Measurements from ENCODE around the gene NEMP1.
A peak's percentile ranks its signal among the peaks of the same experiment; 100 is the strongest.

Gene NEMP1, protein sequence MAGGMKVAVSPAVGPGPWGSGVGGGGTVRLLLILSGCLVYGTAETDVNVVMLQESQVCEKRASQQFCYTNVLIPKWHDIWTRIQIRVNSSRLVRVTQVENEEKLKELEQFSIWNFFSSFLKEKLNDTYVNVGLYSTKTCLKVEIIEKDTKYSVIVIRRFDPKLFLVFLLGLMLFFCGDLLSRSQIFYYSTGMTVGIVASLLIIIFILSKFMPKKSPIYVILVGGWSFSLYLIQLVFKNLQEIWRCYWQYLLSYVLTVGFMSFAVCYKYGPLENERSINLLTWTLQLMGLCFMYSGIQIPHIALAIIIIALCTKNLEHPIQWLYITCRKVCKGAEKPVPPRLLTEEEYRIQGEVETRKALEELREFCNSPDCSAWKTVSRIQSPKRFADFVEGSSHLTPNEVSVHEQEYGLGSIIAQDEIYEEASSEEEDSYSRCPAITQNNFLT
- long read RNA-seq, full-length matches to known transcripts, result 8 of 84 reads
- long read RNA-seq, partial matches to known transcripts, result 40 of 84 reads
- long read RNA-seq, other reads (novel, unspliced or antisense), result 36 of 84 reads

DNA sequence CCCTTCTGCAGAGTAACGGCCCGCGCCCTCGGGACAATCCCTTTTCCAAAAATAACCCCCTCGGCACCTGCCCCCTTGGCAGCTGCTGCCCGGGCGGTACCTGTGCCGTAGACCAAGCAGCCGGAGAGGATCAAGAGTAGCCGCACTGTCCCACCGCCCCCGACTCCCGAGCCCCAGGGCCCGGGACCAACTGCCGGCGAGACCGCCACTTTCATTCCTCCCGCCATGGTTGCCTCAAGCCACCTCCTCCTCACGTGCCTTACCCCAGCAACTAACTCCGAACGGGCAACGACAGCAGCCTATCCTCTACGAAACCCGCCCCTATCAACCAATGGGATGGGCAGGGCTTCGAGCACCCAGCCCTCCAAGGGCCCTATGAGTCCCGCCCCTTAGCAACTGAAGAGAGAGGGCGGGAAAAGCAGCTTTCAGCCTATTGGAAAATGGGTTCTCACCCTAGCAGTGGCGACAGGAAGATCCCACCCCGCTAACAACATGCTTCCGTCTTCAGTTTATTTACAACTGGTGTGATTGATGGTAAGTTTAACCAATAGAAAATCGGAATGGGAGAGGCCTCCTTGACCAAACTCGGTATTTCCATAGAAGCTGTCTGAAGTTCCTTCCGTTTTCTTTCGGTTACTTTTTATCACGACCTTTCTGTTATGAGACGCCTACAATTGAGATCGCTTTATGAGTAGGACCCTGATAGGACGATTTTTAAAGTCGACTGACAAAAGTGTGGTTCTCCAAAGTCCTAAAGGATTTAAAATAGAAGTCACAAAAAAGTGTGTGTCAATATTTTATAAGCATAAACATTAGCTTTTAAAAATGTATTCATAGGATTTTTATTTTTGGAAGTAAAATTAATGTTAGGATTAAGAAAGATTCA lies at the start of gene NEMP1:
TSS of gene NEMP1 (minus strand) at position 273 of the 886 bp plus-strand sequence. CDS start at position 227, 46 bp downstream.
- TF ChIP-seq POLR2AphosphoS5 (IDR thresholded peaks at IDR 0.05; ENCODE audit: low read depth) (peak; percentile 77), GABPA (IDR thresholded peaks at IDR 0.05; ENCODE audit: low read depth) (peak; percentile 87)
- TF ChIP-seq, protein P1, sequence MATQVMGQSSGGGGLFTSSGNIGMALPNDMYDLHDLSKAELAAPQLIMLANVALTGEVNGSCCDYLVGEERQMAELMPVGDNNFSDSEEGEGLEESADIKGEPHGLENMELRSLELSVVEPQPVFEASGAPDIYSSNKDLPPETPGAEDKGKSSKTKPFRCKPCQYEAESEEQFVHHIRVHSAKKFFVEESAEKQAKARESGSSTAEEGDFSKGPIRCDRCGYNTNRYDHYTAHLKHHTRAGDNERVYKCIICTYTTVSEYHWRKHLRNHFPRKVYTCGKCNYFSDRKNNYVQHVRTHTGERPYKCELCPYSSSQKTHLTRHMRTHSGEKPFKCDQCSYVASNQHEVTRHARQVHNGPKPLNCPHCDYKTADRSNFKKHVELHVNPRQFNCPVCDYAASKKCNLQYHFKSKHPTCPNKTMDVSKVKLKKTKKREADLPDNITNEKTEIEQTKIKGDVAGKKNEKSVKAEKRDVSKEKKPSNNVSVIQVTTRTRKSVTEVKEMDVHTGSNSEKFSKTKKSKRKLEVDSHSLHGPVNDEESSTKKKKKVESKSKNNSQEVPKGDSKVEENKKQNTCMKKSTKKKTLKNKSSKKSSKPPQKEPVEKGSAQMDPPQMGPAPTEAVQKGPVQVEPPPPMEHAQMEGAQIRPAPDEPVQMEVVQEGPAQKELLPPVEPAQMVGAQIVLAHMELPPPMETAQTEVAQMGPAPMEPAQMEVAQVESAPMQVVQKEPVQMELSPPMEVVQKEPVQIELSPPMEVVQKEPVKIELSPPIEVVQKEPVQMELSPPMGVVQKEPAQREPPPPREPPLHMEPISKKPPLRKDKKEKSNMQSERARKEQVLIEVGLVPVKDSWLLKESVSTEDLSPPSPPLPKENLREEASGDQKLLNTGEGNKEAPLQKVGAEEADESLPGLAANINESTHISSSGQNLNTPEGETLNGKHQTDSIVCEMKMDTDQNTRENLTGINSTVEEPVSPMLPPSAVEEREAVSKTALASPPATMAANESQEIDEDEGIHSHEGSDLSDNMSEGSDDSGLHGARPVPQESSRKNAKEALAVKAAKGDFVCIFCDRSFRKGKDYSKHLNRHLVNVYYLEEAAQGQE (IDR thresholded peaks at IDR 0.05; ENCODE audit: insufficient replicate concordance, low read depth), result peak; percentile 43
- TF ChIP-seq, protein P2, sequence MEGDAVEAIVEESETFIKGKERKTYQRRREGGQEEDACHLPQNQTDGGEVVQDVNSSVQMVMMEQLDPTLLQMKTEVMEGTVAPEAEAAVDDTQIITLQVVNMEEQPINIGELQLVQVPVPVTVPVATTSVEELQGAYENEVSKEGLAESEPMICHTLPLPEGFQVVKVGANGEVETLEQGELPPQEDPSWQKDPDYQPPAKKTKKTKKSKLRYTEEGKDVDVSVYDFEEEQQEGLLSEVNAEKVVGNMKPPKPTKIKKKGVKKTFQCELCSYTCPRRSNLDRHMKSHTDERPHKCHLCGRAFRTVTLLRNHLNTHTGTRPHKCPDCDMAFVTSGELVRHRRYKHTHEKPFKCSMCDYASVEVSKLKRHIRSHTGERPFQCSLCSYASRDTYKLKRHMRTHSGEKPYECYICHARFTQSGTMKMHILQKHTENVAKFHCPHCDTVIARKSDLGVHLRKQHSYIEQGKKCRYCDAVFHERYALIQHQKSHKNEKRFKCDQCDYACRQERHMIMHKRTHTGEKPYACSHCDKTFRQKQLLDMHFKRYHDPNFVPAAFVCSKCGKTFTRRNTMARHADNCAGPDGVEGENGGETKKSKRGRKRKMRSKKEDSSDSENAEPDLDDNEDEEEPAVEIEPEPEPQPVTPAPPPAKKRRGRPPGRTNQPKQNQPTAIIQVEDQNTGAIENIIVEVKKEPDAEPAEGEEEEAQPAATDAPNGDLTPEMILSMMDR (IDR thresholded peaks at IDR 0.05; ENCODE audit: insufficient read depth, low read length), result no peak
- Histone ChIP-seq H3K27me3 (ENCODE audit: insufficient read depth, poor library complexity, severe bottlenecking) (no peaks in the 10 kb centered on the region), H3K4me3 (replicated peaks; ENCODE audit: insufficient read depth, low read length) (peak within 1 kb of the TSS; percentile 71), H3K27ac (replicated peaks) (peak within 1 kb of the TSS; percentile 95)
- DNase-seq (ENCODE audit: low read depth in 1 of 2, low spot score in 1 of 2), result peak; percentile 100

DNA sequence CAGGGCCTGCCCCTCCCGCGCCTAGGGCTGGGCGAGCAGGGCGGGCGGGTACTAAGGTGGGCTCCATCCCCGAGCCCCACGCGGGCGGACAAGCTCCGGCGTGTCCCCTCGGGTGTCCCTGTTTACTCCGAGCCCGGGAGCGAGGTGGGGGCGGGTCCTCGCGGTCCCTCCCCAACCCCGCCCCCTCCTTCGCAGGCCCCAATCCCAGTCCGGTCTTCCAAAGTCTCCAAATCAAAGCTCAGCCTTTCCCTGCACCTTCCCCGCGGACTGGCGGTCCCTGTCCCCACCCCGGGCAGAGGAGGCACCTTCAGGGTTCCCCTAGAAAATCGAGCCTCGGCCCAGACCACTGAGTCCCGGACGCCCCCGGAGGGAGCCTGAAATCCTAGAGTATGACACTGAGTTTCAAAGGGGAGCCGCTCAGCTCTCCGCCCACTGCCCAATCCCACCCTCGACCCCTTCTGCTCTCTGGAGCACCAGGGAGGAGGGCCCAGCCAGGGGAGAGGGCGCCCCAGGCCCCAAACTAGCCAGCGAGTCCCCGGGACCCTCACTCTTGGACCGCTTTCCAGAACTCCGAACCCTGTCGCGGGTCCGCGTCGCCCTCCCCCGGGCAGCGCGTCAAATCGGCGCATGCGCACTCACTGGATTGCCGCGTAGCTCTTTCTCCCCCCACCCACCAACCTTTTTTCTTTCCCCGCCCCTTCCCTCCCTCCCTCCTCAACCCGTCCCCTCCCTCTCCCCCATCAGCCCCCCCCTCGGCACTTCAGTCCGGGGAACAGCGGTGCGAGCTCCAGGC lies 49.3 kb upstream of the NEMP1 start, which contains the start of gene LRP1:
TSS of gene LRP1 (plus strand) at position 758 of the 793 bp plus-strand sequence. CDS start 482 bp downstream, outside the sequence.
- Histone ChIP-seq H3K27ac (replicated peaks) (no peak within 1 kb of the TSS), H3K27me3 (ENCODE audit: insufficient read depth, poor library complexity, severe bottlenecking) (peaks cover 33% of the 10 kb centered on the region), H3K4me3 (replicated peaks; ENCODE audit: insufficient read depth, low read length) (peak within 1 kb of the TSS; percentile 46)
- TF ChIP-seq, protein P1 (IDR thresholded peaks at IDR 0.05; ENCODE audit: insufficient replicate concordance, low read depth), result no peak
- TF ChIP-seq GABPA (IDR thresholded peaks at IDR 0.05; ENCODE audit: low read depth) (no peak), POLR2AphosphoS5 (IDR thresholded peaks at IDR 0.05; ENCODE audit: low read depth) (no peak), SPI1 (IDR thresholded peaks at IDR 0.05; ENCODE audit: borderline replicate concordance, low read depth) (no peak)
- TF ChIP-seq, protein P2 (IDR thresholded peaks at IDR 0.05; ENCODE audit: insufficient read depth, low read length), result no peak
- no peak for DNase-seq (ENCODE audit: low read depth in 1 of 2, low spot score in 1 of 2)

DNA sequence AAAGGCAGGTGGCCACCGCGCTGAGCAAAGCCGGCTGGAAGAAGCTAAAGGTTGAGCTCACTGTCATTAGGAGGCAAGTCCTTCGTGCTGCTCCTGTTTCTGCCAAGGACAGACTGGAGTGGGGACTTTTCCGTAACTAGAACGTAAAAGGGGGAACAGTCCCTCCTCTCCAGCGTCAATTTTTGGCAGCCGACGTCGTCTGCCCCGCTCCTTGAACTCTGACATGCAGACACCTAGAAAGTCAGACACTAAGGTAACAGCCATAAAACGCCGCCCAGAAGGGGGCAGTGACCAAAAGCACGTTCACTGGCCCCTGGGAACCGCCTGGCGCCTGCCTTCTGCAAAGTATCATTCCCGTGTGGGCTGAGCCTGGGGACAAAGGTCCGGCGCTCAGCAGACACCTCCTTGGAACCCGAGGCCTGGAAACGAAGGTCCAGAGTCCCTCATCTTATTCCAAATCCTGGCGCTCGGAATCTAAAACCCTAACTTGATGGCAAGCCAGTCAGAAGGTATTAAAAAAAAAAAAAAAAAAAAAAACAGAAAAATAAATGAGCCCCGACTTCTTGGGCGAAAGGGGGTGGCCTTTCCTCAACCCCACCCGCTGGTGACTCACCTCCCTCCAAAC lies 48.6 kb upstream of the NEMP1 start:
- DNase-seq (ENCODE audit: low read depth in 1 of 2, low spot score in 1 of 2), result peak in 1 of 2 experiments; percentile 45
- no peak for TF ChIP-seq GABPA (IDR thresholded peaks at IDR 0.05; ENCODE audit: low read depth)
- TF ChIP-seq, protein P1 (IDR thresholded peaks at IDR 0.05; ENCODE audit: insufficient replicate concordance, low read depth), result no peak
- no peak for TF ChIP-seq POLR2AphosphoS5 (IDR thresholded peaks at IDR 0.05; ENCODE audit: low read depth)
- TF ChIP-seq, protein P2 (IDR thresholded peaks at IDR 0.05; ENCODE audit: insufficient read depth, low read length), result no peak
- no peak for TF ChIP-seq SPI1 (IDR thresholded peaks at IDR 0.05; ENCODE audit: borderline replicate concordance, low read depth)
- Histone ChIP-seq H3K4me3 (replicated peaks; ENCODE audit: insufficient read depth, low read length) (peak overlapping the region; percentile 46), H3K27me3 (ENCODE audit: insufficient read depth, poor library complexity, severe bottlenecking) (peaks cover 33% of the 10 kb centered on the region), H3K27ac (replicated peaks) (no peak overlapping the region)

Data from HL-60 (cell line).